H1 (cell line): ENCODE results near the gene TIGIT. TPM values are rescaled to one million over a fixed set of nuclear protein-coding genes. Genes with fewer than 3 reads are reported as not detected.

Experiments
- CTBP2 ChIP-seq: IDR thresholded peaks from 2 replicates; pipeline ENCODE4 v1.7.0; 2011; ENCODE audit warnings: borderline replicate concordance, mild to moderate bottlenecking, moderate library complexity, mixed read lengths, low read length; ENCODE audit not compliant: insufficient read depth, insufficient read length
- GTF2F1 ChIP-seq: IDR thresholded peaks from 2 replicates; pipeline ENCODE4 v1.6.1; 2012; ENCODE audit warnings: low read depth, low read length, improper control_type of control experiment, borderline replicate concordance
- RNF2 ChIP-seq: fragments of 200-900, 300-1000 bp; sonication (generic); IDR thresholded peaks from 2 replicates; pipeline ENCODE4 v1.7.1; 2016; ENCODE audit warnings: borderline replicate concordance, low read depth, mild to moderate bottlenecking, antibody characterized with exemption, low read length; ENCODE audit not compliant: poor library complexity, severe bottlenecking; ENCODE audit errors: missing control alignments
- TAF1 ChIP-seq: IDR thresholded peaks from 2 replicates; pipeline ENCODE4 v1.6.1; 2011; ENCODE audit warnings: mild to moderate bottlenecking, low read depth, low read length
- TBP ChIP-seq: IDR thresholded peaks from 2 replicates; pipeline ENCODE4 v1.6.1; 2011; ENCODE audit warnings: low read depth, low read length, improper control_type of control experiment
- polyA plus RNA-seq, 7 experiments: library from polyadenylated mRNA; depleted of rRNA in 3 of 7; stranded (reverse) in 5 of 7; unstranded in 2 of 7; fragments of >200 nt in 5 of 7; fragments of 200-250 nt in 2 of 7; gene quantifications; 1 replicate in 5 of 7; 2 replicates in 1 of 7; 4 replicates in 1 of 7; pipeline versions ENCODE4 v1.2.1 to v1.2.3, GENCODE V29; 2011 to 2013; ENCODE audit warnings: missing spikeins in 2 of 7, mixed read lengths in 2 of 7
- total RNA-seq: library from RNA; stranded (reverse); fragmentation: NEBNext Ultra II Directional; extraction: Animal tissue kit (Norgen Biotek cat#: 25700); gene quantifications from 2 replicates; pipeline ENCODE4 v1.2.1, GENCODE V29; 2021
- TF ChIP-seq, protein P1 (sequence below): fragments of 300-600 bp; sonication (generic); IDR thresholded peaks from 2 replicates; pipeline ENCODE4 v1.7.1; 2012; ENCODE audit warnings: low read length, moderate library complexity, mild to moderate bottlenecking, inconsistent platforms; ENCODE audit not compliant: insufficient replicate concordance
- TF ChIP-seq, protein P2 (sequence below): IDR thresholded peaks from 2 replicates; pipeline ENCODE4 v1.6.1; 2012; ENCODE audit warnings: low read length, inconsistent platforms

TIGIT gene
- total and polyA plus RNA-seq, 2 of the 8 experiments (the other 6 are each of a cell fraction or from before 2014, with no cell fraction given), result 0.02 TPM; not detected in 1

DNA sequence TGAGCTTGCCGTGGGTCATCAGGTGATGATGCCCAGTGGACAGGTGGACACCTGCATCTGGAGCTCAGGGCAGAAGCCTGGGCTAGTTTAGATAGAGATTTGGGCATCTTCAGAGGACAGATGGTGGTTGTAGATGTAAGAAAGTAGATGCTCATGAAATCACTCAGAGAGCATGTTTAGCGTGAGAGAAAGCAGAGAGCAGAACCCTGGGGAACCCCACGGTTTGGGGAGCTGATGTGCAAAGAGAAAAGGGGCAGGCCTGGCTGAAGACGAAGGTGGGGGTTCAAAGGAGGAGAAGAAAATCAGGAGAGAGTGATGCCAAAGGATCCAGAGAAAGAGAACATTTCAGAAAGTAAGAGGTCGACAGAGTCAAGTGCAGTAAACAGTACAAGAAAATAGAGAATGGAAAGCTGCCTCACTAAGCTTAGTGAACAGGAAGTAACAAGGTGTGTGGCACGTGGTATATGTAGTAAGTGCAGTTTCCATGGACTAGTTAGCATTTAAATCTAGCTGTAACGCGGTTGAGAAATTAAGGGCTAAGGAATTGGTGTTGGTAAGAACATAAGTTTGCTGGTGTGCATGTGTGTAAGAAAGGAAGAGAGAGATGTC, 13.5 kb downstream of the TIGIT start (continued):
- TF ChIP-seq, protein P1, sequence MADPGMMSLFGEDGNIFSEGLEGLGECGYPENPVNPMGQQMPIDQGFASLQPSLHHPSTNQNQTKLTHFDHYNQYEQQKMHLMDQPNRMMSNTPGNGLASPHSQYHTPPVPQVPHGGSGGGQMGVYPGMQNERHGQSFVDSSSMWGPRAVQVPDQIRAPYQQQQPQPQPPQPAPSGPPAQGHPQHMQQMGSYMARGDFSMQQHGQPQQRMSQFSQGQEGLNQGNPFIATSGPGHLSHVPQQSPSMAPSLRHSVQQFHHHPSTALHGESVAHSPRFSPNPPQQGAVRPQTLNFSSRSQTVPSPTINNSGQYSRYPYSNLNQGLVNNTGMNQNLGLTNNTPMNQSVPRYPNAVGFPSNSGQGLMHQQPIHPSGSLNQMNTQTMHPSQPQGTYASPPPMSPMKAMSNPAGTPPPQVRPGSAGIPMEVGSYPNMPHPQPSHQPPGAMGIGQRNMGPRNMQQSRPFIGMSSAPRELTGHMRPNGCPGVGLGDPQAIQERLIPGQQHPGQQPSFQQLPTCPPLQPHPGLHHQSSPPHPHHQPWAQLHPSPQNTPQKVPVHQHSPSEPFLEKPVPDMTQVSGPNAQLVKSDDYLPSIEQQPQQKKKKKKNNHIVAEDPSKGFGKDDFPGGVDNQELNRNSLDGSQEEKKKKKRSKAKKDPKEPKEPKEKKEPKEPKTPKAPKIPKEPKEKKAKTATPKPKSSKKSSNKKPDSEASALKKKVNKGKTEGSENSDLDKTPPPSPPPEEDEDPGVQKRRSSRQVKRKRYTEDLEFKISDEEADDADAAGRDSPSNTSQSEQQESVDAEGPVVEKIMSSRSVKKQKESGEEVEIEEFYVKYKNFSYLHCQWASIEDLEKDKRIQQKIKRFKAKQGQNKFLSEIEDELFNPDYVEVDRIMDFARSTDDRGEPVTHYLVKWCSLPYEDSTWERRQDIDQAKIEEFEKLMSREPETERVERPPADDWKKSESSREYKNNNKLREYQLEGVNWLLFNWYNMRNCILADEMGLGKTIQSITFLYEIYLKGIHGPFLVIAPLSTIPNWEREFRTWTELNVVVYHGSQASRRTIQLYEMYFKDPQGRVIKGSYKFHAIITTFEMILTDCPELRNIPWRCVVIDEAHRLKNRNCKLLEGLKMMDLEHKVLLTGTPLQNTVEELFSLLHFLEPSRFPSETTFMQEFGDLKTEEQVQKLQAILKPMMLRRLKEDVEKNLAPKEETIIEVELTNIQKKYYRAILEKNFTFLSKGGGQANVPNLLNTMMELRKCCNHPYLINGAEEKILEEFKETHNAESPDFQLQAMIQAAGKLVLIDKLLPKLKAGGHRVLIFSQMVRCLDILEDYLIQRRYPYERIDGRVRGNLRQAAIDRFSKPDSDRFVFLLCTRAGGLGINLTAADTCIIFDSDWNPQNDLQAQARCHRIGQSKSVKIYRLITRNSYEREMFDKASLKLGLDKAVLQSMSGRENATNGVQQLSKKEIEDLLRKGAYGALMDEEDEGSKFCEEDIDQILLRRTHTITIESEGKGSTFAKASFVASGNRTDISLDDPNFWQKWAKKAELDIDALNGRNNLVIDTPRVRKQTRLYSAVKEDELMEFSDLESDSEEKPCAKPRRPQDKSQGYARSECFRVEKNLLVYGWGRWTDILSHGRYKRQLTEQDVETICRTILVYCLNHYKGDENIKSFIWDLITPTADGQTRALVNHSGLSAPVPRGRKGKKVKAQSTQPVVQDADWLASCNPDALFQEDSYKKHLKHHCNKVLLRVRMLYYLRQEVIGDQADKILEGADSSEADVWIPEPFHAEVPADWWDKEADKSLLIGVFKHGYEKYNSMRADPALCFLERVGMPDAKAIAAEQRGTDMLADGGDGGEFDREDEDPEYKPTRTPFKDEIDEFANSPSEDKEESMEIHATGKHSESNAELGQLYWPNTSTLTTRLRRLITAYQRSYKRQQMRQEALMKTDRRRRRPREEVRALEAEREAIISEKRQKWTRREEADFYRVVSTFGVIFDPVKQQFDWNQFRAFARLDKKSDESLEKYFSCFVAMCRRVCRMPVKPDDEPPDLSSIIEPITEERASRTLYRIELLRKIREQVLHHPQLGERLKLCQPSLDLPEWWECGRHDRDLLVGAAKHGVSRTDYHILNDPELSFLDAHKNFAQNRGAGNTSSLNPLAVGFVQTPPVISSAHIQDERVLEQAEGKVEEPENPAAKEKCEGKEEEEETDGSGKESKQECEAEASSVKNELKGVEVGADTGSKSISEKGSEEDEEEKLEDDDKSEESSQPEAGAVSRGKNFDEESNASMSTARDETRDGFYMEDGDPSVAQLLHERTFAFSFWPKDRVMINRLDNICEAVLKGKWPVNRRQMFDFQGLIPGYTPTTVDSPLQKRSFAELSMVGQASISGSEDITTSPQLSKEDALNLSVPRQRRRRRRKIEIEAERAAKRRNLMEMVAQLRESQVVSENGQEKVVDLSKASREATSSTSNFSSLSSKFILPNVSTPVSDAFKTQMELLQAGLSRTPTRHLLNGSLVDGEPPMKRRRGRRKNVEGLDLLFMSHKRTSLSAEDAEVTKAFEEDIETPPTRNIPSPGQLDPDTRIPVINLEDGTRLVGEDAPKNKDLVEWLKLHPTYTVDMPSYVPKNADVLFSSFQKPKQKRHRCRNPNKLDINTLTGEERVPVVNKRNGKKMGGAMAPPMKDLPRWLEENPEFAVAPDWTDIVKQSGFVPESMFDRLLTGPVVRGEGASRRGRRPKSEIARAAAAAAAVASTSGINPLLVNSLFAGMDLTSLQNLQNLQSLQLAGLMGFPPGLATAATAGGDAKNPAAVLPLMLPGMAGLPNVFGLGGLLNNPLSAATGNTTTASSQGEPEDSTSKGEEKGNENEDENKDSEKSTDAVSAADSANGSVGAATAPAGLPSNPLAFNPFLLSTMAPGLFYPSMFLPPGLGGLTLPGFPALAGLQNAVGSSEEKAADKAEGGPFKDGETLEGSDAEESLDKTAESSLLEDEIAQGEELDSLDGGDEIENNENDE, result no peak
- TF ChIP-seq TAF1 (no peak), CTBP2 (no peak), GTF2F1 (no peak), TBP (no peak), RNF2 (no peak)
- TF ChIP-seq, protein P2, sequence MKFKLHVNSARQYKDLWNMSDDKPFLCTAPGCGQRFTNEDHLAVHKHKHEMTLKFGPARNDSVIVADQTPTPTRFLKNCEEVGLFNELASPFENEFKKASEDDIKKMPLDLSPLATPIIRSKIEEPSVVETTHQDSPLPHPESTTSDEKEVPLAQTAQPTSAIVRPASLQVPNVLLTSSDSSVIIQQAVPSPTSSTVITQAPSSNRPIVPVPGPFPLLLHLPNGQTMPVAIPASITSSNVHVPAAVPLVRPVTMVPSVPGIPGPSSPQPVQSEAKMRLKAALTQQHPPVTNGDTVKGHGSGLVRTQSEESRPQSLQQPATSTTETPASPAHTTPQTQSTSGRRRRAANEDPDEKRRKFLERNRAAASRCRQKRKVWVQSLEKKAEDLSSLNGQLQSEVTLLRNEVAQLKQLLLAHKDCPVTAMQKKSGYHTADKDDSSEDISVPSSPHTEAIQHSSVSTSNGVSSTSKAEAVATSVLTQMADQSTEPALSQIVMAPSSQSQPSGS, result no peak
